Adrenal gland (tissue), 12 donors: ENCODE data around the gene ZNF8. TPM values are rescaled to one million over a fixed set of nuclear protein-coding genes. Genes with fewer than 3 reads are reported as not detected.
A peak's percentile ranks its signal among the peaks of the same experiment; 100 is the strongest.
"Not testable (repeated sequence)": the region's sequence is repeated elsewhere in the genome, so short reads cannot be mapped to it uniquely, and the experiment has no call there.

Experiments
- DNase-seq, 7 donors: peaks; one replicate each; pipeline ENCODE4 v3.0.0-alpha.2; 2019 to 2020
- H3K27ac ChIP-seq, 5 donors: fragments of 200-600 bp; sonication (generic) in 4 of 5; 1 replicate in 3 of 5; 2 replicates in 2 of 5; pipeline versions ENCODE4 v1.5.1 to v1.8.0; 2016 to 2020; ENCODE audit warnings: mild to moderate bottlenecking in 1 of 5
- H3K27me3 ChIP-seq: fragments of 200-600 bp; 2 replicates; pipeline ENCODE4 v1.8.0; 2021
- H3K36me3 ChIP-seq, 2 donors: fragments of 200-600 bp; replicated peaks in 1 of 2; 1 replicate in 1 of 2; 2 replicates in 1 of 2; pipeline versions ENCODE4 v1.5.1 to v1.8.0; 2018 to 2022
- H3K4me1 ChIP-seq, 2 donors: fragments of 200-600 bp; replicated peaks in 1 of 2; 1 replicate in 1 of 2; 2 replicates in 1 of 2; pipeline versions ENCODE4 v1.5.1 to v1.8.0; 2018 to 2021
- H3K4me3 ChIP-seq, 4 donors: fragments of 200-600 bp; sonication (generic) in 3 of 4; one replicate each; pipeline ENCODE4 v1.5.1; 2016 to 2018
- H3K9me3 ChIP-seq, 3 donors: fragments of 200-600 bp; sonication (generic) in 1 of 3; replicated peaks in 1 of 3; 1 replicate in 2 of 3; 2 replicates in 1 of 3; pipeline versions ENCODE4 v1.5.1 to v1.8.0; 2016 to 2021
- CTCF ChIP-seq, 6 experiments: fragments of 450-650 bp in 4 of 6; fragments of 200-600 bp in 2 of 6; sonication (generic) in 1 of 6; IDR thresholded peaks; 1 replicate in 5 of 6; 2 replicates in 1 of 6; pipeline versions ENCODE4 v1.5.1 to v1.8.0; 2016 to 2021; ENCODE audit warnings: antibody characterized with exemption in 6 of 6, mild to moderate bottlenecking in 2 of 6, moderate library complexity in 1 of 6
- POLR2A ChIP-seq, 2 donors: fragments of 450-650 bp; IDR thresholded peaks; one replicate each; pipeline ENCODE4 v1.6.1; 2017; ENCODE audit warnings: antibody characterized with exemption in 2 of 2, mild to moderate bottlenecking in 2 of 2, moderate library complexity in 1 of 2
- WGBS, 4 donors: extraction: QIAGEN DNeasy Blood & Tissue Kit in 2 of 4; methylation state at CpG; one replicate each; pipeline versions ENCODE4 v1.1.5 to v1.1.7; 2013 to 2017; 5-methylcytosine and 5-hydroxymethylcytosine counted together
- intact Hi-C, 2 donors: fragments of 100-400 bp; cut with DNase I; formaldehyde crosslinking; loops; one replicate each; pipeline versions ENCODE4 v1.14.1 to v1.15.0; 2022 to 2023
- polyA plus RNA-seq, 3 donors: library from polyadenylated mRNA; stranded (reverse); fragments of 200-250 nt in 2 of 3; fragments of 350-450 nt in 1 of 3; fragmentation: Illumina TruSeq in 1 of 3; extraction: RNeasy Lipid Tissue Mini Kit (QIAGEN cat#74804) in 1 of 3; gene quantifications; one replicate each; pipeline ENCODE4 v1.2.3, GENCODE V29; 2013 to 2014
- total RNA-seq, 9 donors: library from RNA; depleted of rRNA in 4 of 9; stranded (reverse); fragments of >200 nt in 4 of 9; fragments of 120-200 nt in 1 of 9; fragmentation: NEBNext Ultra II Directional in 1 of 9; extraction: Animal tissue kit (Norgen Biotek cat#: 25700) in 1 of 9; gene quantifications; one replicate each; pipeline versions ENCODE4 v1.1.0 to v1.2.4, GENCODE V29; 2013 to 2023
- donor health status: healthy with polysubstance abuse.
- donor health status: Bipolar disorder and iron deficiency.
- donor health status: DM: yes; HTN: yes; CAD: no.
- donor health status: DM: no; HTN: no; CAD: no.
- donor health status: DM: no; HTN: no; CAD: no.
- donor health status: DM: yes; HTN: yes; CAD: no.

Gene ZNF8
- total and polyA plus RNA-seq, 12 donors: 1.6 to 8.6 (median 6.6) TPM

GRCh38 chr19:58307736-58308135 is 29.0 kb downstream of the ZNF8 start:
- peaks cover 4 to 13% of the 10 kb centered on the region in 2 donors for H3K4me1 ChIP-seq
- H3K27me3 ChIP-seq: no peaks in the 10 kb centered on the region
- TF ChIP-seq POLR2A (IDR thresholded peaks at IDR 0.05): no peak
- no peak for TF ChIP-seq CTCF (IDR thresholded peaks at IDR 0.05)
- peaks cover 0 to 29% of the 10 kb centered on the region in 2 donors for H3K36me3 ChIP-seq
- H3K4me3 ChIP-seq: no peak overlapping the region
- H3K9me3 ChIP-seq: no peaks in the 10 kb centered on the region
- 94 to 98% (median 95%) methylated on average over 4 of the region's 4 CpGs for WGBS, 4 donors
- intact Hi-C loops: no loop called here
- DNase-seq: no peak
- H3K27ac ChIP-seq: no peak overlapping the region

- H3K27me3 ChIP-seq, H3K9me3 ChIP-seq, intact Hi-C loops, H3K27ac ChIP-seq, H3K4me3 ChIP-seq: not testable (repeated sequence)
- 62 to 72% (median 69%) methylated on average over 13 of the region's 13 CpGs for WGBS, 4 donors
- peaks cover 0 to 54% of the 10 kb centered on the region in 2 donors for H3K36me3 ChIP-seq
- peak in 2 of 7 donors; percentile 41 to 85 for DNase-seq
- TF ChIP-seq CTCF (IDR thresholded peaks at IDR 0.05): peak in 4 of 6 experiments; percentile 38 to 53 (median 48)
- peaks cover 3 to 12% of the 10 kb centered on the region in 2 donors for H3K4me1 ChIP-seq
Measured at GRCh38 chr19:58310685-58311084, 31.9 kb downstream of the ZNF8 start.

- Histone ChIP-seq H3K9me3 (no peaks in the 10 kb centered on the region), H3K27ac (no peak overlapping the region), H3K27me3 (no peaks in the 10 kb centered on the region), H3K4me1 (peaks cover 0 to 5% of the 10 kb centered on the region in 2 donors), H3K4me3 (no peak overlapping the region), H3K36me3 (peaks cover 0 to 52% of the 10 kb centered on the region in 2 donors)
- TF ChIP-seq POLR2A (IDR thresholded peaks at IDR 0.05): no peak
- TF ChIP-seq CTCF (IDR thresholded peaks at IDR 0.05): no peak
- 92 to 95% (median 93%) methylated on average over 7 of the region's 7 CpGs for WGBS, 4 donors
- DNase-seq: no peak
- intact Hi-C loops: no loop called here
Measured at GRCh38 chr19:58311345-58311865, 32.6 kb downstream of the ZNF8 start.

GRCh38 chr19:58315580-58315979 is 36.8 kb downstream of the ZNF8 start:
- Histone ChIP-seq H3K27me3 (no peaks in the 10 kb centered on the region), H3K9me3 (no peaks in the 10 kb centered on the region), H3K27ac (no peak overlapping the region), H3K4me3 (no peak overlapping the region), H3K4me1 (no peaks in the 10 kb centered on the region), H3K36me3 (peaks cover 0 to 35% of the 10 kb centered on the region in 2 donors)
- WGBS, 4 donors: 93 to 100% (median 98%) methylated on average over 1 to 2 of the region's 2 CpGs
- no peak for DNase-seq
- TF ChIP-seq CTCF (IDR thresholded peaks at IDR 0.05): no peak
- no peak for TF ChIP-seq POLR2A (IDR thresholded peaks at IDR 0.05)
- intact Hi-C loops: no loop called here
